ENCODE measurements around the gene VOPP1.

- no peak for TF ChIP-seq CTCF (IDR thresholded peaks at IDR 0.05)
- TF ChIP-seq POLR2A (IDR thresholded peaks at IDR 0.05): no peak
Observed at GRCh38 chr7:55591282-55591931, 19.1 kb upstream of the VOPP1 start.
